Endodermal cell (in vitro differentiated cells): ENCODE measurements around the gene SFMBT2. TPM values are rescaled to one million over a fixed set of nuclear protein-coding genes. Genes with fewer than 3 reads are reported as not detected.

Experiments
- DNase-seq: peaks from one replicate; pipeline ENCODE4 v3.0.0-alpha.2; 2017
- H3K27ac ChIP-seq: 2 replicates; pipeline ENCODE4 v1.5.1; 2013; ENCODE audit warnings: mild to moderate bottlenecking, low read depth, low read length, moderate library complexity
- H3K27me3 ChIP-seq: 2 replicates; pipeline ENCODE4 v1.6.1; 2013; ENCODE audit warnings: mild to moderate bottlenecking, low read length, moderate library complexity; ENCODE audit not compliant: insufficient read depth, control insufficient read depth, poor library complexity, severe bottlenecking
- H3K36me3 ChIP-seq: 2 replicates; pipeline ENCODE4 v1.7.0; 2013; ENCODE audit warnings: mild to moderate bottlenecking, low read length, moderate library complexity; ENCODE audit not compliant: control insufficient read depth, insufficient read depth
- H3K4me1 ChIP-seq: one replicate; pipeline ENCODE4 v1.7.0; 2013; ENCODE audit warnings: low read length; ENCODE audit not compliant: control insufficient read depth, insufficient read depth
- H3K4me3 ChIP-seq: 2 replicates; pipeline ENCODE4 v1.5.1; 2013; ENCODE audit warnings: mild to moderate bottlenecking, low read length, moderate library complexity
- H3K9ac ChIP-seq: 2 replicates; pipeline ENCODE4 v1.6.1; 2013; ENCODE audit warnings: mild to moderate bottlenecking, low read length, moderate library complexity; ENCODE audit not compliant: poor library complexity, severe bottlenecking; ENCODE audit errors: extremely low read depth
- H3K9me3 ChIP-seq: 2 replicates; pipeline ENCODE4 v1.6.1; 2013; ENCODE audit warnings: mild to moderate bottlenecking, low read length, moderate library complexity; ENCODE audit not compliant: control insufficient read depth
- H3K27ac Mint-ChIP-seq: 2 replicates; pipeline ENCODE4 v1.8.0; 2020; ENCODE audit warnings: mixed read lengths
- H3K27me3 Mint-ChIP-seq: 2 replicates; pipeline ENCODE4 v1.8.0; 2021; ENCODE audit warnings: mild to moderate bottlenecking, mixed read lengths; ENCODE audit not compliant: insufficient read depth
- H3K36me3 Mint-ChIP-seq: 2 replicates; pipeline ENCODE4 v1.8.0; 2020; ENCODE audit warnings: low read depth, mixed read lengths
- H3K4me1 Mint-ChIP-seq: 2 replicates; pipeline ENCODE4 v1.8.0; 2020; ENCODE audit warnings: mixed read lengths
- H3K4me3 Mint-ChIP-seq: 2 replicates; pipeline ENCODE4 v1.8.0; 2020; ENCODE audit warnings: mild to moderate bottlenecking, moderate library complexity, mixed read lengths
- H3K9me3 Mint-ChIP-seq: 2 replicates; pipeline ENCODE4 v1.8.0; 2020; ENCODE audit warnings: mild to moderate bottlenecking, mixed read lengths
- WGBS, 2 experiments: methylation state at CpG; one replicate each; pipeline versions ENCODE4 v1.1.5 to v1.1.7; 2013; ENCODE audit warnings: missing lambda C conversion rate in 2 of 2, mixed read lengths in 1 of 2; ENCODE audit not compliant: insufficient coverage in 1 of 2, insufficient read length in 1 of 2; 5-methylcytosine and 5-hydroxymethylcytosine counted together
- total RNA-seq, 2 donors: library from RNA; stranded (reverse); fragmentation: NEBNext Ultra II Directional in 1 of 2; extraction: Animal tissue kit (Norgen Biotek cat#: 25700) in 1 of 2; gene quantifications; 2 replicates in 1 of 2; 3 replicates in 1 of 2; pipeline ENCODE4 v1.2.1, GENCODE V29; 2021
- TF ChIP-seq, protein P1 (sequence below): fragments of 200-600 bp; sonication (generic); conservative IDR thresholded peaks from 2 replicates; pipeline ENCODE4 v1.5.0; 2021; ENCODE audit warnings: antibody characterized with exemption, mild to moderate bottlenecking

The SFMBT2 gene
- total RNA-seq, 2 donors from 2014 or later: 3.9 to 5.3 TPM

DNA sequence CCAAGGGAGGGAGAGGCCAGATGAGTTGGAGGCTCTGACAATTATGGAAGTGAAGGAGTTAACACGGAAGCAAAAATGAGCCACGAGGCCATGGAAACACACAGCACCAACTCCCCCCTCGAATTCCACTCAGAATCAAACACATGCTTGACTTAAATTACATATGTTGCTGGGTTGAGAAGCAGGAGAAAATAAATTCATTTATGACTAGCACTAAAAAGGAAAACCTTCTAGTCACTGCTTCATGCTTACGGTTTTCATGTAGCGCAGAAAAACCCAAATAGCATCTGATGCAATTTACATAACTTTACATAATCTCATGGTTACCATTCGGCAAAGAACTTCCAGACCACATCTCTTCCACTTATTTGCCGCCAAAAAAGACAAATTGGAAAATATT is 51.5 kb downstream of the SFMBT2 start:
- H3K9me3 ChIP-seq: peaks cover 12% of the 10 kb centered on the region
- peaks cover 43% of the 10 kb centered on the region for H3K9me3 Mint-ChIP-seq
- H3K27me3 ChIP-seq: no peaks in the 10 kb centered on the region
- peaks cover 3% of the 10 kb centered on the region for H3K36me3 ChIP-seq
- peaks cover 54% of the 10 kb centered on the region for H3K36me3 Mint-ChIP-seq
- no peaks in the 10 kb centered on the region for H3K27me3 Mint-ChIP-seq
- H3K27ac Mint-ChIP-seq: no peak overlapping the region
- no peak overlapping the region for H3K9ac ChIP-seq
- no peak overlapping the region for H3K27ac ChIP-seq
- H3K4me1 Mint-ChIP-seq: no peaks in the 10 kb centered on the region
- no peak overlapping the region for H3K4me3 Mint-ChIP-seq
- DNase-seq: no peak
- 89 to 100% methylated on average over 3 to 6 of the region's 7 CpGs for WGBS, 2 experiments
- H3K4me3 ChIP-seq: no peak overlapping the region
- H3K4me1 ChIP-seq: no peaks in the 10 kb centered on the region
- TF ChIP-seq, protein P1, sequence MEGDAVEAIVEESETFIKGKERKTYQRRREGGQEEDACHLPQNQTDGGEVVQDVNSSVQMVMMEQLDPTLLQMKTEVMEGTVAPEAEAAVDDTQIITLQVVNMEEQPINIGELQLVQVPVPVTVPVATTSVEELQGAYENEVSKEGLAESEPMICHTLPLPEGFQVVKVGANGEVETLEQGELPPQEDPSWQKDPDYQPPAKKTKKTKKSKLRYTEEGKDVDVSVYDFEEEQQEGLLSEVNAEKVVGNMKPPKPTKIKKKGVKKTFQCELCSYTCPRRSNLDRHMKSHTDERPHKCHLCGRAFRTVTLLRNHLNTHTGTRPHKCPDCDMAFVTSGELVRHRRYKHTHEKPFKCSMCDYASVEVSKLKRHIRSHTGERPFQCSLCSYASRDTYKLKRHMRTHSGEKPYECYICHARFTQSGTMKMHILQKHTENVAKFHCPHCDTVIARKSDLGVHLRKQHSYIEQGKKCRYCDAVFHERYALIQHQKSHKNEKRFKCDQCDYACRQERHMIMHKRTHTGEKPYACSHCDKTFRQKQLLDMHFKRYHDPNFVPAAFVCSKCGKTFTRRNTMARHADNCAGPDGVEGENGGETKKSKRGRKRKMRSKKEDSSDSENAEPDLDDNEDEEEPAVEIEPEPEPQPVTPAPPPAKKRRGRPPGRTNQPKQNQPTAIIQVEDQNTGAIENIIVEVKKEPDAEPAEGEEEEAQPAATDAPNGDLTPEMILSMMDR: no peak

DNA sequence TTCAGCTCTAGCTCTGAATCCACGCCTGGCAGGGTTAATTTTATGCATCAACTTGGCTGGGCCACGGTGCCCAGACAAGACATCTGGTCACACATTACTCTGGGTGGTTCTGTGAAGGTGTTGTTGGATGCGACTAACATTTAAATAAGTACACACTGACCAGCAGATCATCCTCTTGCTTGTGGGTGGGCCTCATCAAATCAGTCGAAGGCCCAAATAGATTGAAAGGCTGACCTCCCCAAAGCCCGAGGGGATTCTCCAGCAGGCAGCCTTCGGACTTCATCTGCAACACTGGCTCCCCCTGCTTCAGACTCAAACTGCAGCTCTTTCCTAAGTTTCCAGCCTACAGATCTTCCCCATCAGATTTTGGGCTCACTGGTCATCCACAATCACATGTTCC is 53.6 kb downstream of the SFMBT2 start:
- Histone ChIP-seq H3K4me1 (no peaks in the 10 kb centered on the region), H3K9me3 (peaks cover 10% of the 10 kb centered on the region), H3K27me3 (no peaks in the 10 kb centered on the region), H3K36me3 (peaks cover 3% of the 10 kb centered on the region), H3K27ac (no peak overlapping the region), H3K9ac (no peak overlapping the region), H3K4me3 (no peak overlapping the region)
- DNase-seq: no peak
- Mint-ChIP-seq H3K27ac (no peak overlapping the region), H3K4me3 (no peak overlapping the region), H3K27me3 (no peaks in the 10 kb centered on the region), H3K4me1 (no peaks in the 10 kb centered on the region), H3K9me3 (peaks cover 28% of the 10 kb centered on the region), H3K36me3 (peaks cover 36% of the 10 kb centered on the region)
- 94 to 97% methylated on average over 5 to 6 of the region's 6 CpGs for WGBS, 2 experiments
- TF ChIP-seq, protein P1: no peak

DNA sequence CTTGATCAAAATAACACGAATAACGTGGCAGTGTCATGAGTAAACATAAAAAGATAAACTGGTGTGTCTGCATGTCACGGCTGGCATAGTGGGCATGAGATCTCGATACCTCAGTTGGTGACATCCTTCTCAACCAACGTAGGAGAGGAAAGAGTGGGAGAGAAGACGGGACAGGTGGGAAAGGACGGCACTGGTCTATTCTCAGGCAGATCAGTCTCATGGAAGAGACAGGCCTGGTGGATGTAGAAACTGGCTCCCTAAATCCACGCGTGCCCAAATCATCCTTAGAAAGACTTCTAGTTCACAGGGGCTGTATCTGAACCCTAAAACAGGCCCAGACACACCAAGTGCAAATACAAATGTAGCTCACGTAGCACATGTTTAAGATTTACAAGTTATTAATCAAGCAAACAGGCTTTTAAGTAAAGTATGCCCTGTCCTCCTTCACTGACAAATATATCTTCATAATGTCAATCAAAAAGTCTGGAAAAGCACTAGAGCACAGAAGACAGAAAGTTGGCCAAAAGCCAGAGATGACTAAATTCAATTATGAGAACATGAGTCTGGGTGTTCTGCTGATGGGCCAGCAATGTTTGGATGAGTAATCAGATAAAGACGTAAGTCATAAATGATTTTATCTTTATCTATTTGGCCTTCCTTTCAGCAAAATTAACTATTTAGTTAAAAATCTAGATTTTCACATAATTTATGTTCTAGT is 56.3 kb downstream of the SFMBT2 start:
- DNase-seq: no peak
- Mint-ChIP-seq H3K36me3 (peaks cover 20% of the 10 kb centered on the region), H3K9me3 (peaks cover 11% of the 10 kb centered on the region), H3K4me1 (peaks cover 3% of the 10 kb centered on the region), H3K27ac (no peak overlapping the region), H3K4me3 (no peak overlapping the region), H3K27me3 (no peaks in the 10 kb centered on the region)
- Histone ChIP-seq H3K4me1 (no peaks in the 10 kb centered on the region), H3K4me3 (no peak overlapping the region), H3K36me3 (no peaks in the 10 kb centered on the region), H3K9me3 (no peaks in the 10 kb centered on the region), H3K27me3 (no peaks in the 10 kb centered on the region), H3K27ac (no peak overlapping the region), H3K9ac (no peak overlapping the region)
- WGBS, 2 experiments: 93 to 95% methylated on average over 8 to 11 of the region's 11 CpGs
- TF ChIP-seq, protein P1: no peak
